HL-60 (cell line): ENCODE results near the gene VCP.

ENCODE experiments used
- DNase-seq, 2 experiments: peaks; one replicate each; pipeline ENCODE4 v3.0.0-alpha.2; 2010 to 2020; ENCODE audit warnings: low read depth in 1 of 2, low spot score in 1 of 2
- H3K27ac ChIP-seq: fragments of 250-450 bp; sonication (Bioruptor Pico); replicated peaks from 2 replicates; pipeline ENCODE4 v1.5.1; 2020; ENCODE audit warnings: mild to moderate bottlenecking, moderate library complexity
- H3K27me3 ChIP-seq: fragments of 250-450 bp; sonication (Bioruptor Pico); 2 replicates; pipeline ENCODE4 v1.5.1; 2021; ENCODE audit warnings: mild to moderate bottlenecking, moderate library complexity; ENCODE audit not compliant: insufficient read depth, poor library complexity, severe bottlenecking
- H3K4me3 ChIP-seq: replicated peaks from 2 replicates; pipeline ENCODE4 v1.5.1; 2011; ENCODE audit warnings: mild to moderate bottlenecking, control low read depth, low read length; ENCODE audit not compliant: insufficient read depth
- GABPA ChIP-seq: IDR thresholded peaks from 2 replicates; pipeline ENCODE4 v1.6.1; 2012; ENCODE audit warnings: low read depth
- POLR2AphosphoS5 ChIP-seq: IDR thresholded peaks from 2 replicates; pipeline ENCODE4 v1.6.1; 2012; ENCODE audit warnings: low read depth
- REST ChIP-seq: IDR thresholded peaks from 2 replicates; pipeline ENCODE4 v1.6.1; 2012; ENCODE audit warnings: low read depth; ENCODE audit not compliant: insufficient replicate concordance
- SPI1 ChIP-seq: IDR thresholded peaks from 2 replicates; pipeline ENCODE4 v1.6.1; 2012; ENCODE audit warnings: low read depth, mild to moderate bottlenecking, borderline replicate concordance
- TF ChIP-seq, protein P1 (sequence below): IDR thresholded peaks from one replicate; pipeline ENCODE4 v1.5.1; 2011; ENCODE audit warnings: low read length, control low read depth, inconsistent platforms; ENCODE audit not compliant: insufficient read depth

VCP gene

DNA sequence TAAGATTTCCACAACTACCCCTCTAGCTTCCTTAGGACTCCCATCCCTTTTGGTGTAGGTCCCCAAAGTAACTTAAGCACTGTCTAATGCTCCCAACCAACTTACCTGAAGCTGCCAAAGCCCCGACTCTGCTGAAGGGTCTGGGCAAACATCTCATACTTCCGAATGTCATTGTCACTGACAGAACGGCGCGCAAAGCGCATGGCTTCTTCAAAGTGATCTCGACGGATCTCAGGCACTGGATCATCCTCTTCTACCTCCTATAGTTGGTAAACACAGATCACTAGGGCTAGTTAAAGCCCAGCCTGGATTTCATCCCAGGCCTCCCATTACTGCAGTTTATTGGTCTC is 15.2 kb downstream of the VCP start:
- Histone ChIP-seq H3K27ac (no peak overlapping the region), H3K4me3 (no peak overlapping the region), H3K27me3 (no peaks in the 10 kb centered on the region)
- TF ChIP-seq SPI1, result no peak
- TF ChIP-seq POLR2AphosphoS5, result no peak
- no peak for TF ChIP-seq REST
- DNase-seq, result no peak

DNA sequence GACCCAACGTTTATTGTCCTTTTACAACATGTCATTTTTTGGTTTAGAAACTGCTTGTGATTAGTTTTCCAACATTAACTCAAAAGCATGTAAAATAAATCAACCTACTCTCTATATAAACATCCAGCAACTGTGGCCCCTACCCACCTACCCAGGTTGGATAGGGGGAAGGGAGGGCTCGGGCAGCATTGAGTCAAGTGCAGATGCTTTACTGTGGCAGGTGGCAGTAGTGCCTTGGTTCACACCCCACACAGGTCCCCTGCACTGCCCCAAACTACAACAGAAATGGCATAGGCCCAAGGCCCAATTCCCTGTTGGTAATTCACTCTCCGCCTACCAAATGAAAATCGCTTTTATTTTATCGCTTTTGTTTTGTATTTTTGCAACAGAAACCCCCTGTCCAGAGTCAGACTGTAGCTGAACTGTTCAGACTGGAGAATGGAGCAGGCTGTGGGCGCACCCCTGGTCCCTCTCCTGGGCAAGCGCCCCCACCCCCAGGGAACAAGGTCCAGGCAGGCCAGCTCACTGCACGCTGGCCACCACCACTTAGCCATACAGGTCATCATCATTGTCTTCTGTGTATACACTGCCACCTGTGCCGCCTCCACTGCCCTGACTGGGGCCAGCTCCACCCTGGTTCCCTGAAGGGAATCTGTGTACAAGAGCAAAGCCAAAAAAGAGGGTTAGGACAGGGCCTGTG is 15.7 kb downstream of the VCP start:
- TF ChIP-seq POLR2AphosphoS5, result no peak
- TF ChIP-seq GABPA, result no peak
- no peak for TF ChIP-seq SPI1
- TF ChIP-seq, protein P1, sequence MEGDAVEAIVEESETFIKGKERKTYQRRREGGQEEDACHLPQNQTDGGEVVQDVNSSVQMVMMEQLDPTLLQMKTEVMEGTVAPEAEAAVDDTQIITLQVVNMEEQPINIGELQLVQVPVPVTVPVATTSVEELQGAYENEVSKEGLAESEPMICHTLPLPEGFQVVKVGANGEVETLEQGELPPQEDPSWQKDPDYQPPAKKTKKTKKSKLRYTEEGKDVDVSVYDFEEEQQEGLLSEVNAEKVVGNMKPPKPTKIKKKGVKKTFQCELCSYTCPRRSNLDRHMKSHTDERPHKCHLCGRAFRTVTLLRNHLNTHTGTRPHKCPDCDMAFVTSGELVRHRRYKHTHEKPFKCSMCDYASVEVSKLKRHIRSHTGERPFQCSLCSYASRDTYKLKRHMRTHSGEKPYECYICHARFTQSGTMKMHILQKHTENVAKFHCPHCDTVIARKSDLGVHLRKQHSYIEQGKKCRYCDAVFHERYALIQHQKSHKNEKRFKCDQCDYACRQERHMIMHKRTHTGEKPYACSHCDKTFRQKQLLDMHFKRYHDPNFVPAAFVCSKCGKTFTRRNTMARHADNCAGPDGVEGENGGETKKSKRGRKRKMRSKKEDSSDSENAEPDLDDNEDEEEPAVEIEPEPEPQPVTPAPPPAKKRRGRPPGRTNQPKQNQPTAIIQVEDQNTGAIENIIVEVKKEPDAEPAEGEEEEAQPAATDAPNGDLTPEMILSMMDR, result no peak
- TF ChIP-seq REST, result no peak

DNA sequence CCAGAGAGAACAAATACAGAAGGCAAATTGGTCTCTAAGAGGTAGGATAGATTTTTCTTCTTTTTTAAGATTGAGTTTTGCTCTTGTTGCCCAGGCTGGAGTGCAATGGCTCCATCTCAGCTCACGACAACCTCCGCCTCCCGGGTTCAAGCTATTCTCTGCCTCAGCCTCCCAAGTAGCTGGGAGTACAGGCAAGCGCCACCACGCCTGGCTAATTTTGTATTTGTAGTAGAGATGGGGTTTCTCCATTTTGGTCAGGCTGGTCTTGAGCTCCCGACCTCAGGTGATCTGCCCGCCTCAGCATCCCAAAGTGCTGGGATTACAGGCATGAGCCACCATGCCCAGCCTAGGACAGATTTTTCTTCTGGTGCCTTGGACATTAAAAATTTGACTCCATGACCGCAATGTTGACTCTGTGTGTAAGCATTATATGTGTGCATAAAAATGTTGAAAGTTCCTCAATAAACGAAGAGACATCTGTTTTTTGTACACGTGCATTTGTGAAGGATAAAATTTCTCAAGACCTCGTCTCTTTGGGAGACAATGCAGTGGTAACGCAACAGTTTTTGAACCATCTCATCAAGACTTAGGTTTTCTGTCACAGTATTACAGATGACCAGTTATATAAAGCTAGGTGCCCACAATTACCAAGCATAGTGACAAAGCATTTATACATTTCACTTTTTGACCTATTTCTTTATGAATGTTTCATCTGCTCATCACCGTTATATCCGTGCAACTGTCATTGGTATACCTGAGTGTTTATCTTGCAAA is 17.4 kb downstream of the VCP start:
- TF ChIP-seq POLR2AphosphoS5, result no peak
- no peak for TF ChIP-seq SPI1
- no peak for TF ChIP-seq REST
- TF ChIP-seq, protein P1, result no peak
- TF ChIP-seq GABPA, result no peak
- no peak overlapping the region for H3K27ac ChIP-seq
- H3K27me3 ChIP-seq, result no peaks in the 10 kb centered on the region
- no peak for DNase-seq
- H3K4me3 ChIP-seq, result no peak overlapping the region

More for the DNA sequence above, 15.7 kb downstream of the VCP start:
- DNase-seq, result no peak
- no peaks in the 10 kb centered on the region for H3K27me3 ChIP-seq
- no peak overlapping the region for H3K4me3 ChIP-seq
- H3K27ac ChIP-seq, result no peak overlapping the region
